ENCODE data around the gene CENPU. TPM values are rescaled to one million over a fixed set of nuclear protein-coding genes. Genes with fewer than 3 reads are reported as not detected.

Gene CENPU
- total and polyA plus RNA-seq, 10 of the 15 experiments (the other 5 are each of a cell fraction or from before 2014, with no cell fraction given) = 26.6 to 90.8 (median 53.8) TPM

DNA sequence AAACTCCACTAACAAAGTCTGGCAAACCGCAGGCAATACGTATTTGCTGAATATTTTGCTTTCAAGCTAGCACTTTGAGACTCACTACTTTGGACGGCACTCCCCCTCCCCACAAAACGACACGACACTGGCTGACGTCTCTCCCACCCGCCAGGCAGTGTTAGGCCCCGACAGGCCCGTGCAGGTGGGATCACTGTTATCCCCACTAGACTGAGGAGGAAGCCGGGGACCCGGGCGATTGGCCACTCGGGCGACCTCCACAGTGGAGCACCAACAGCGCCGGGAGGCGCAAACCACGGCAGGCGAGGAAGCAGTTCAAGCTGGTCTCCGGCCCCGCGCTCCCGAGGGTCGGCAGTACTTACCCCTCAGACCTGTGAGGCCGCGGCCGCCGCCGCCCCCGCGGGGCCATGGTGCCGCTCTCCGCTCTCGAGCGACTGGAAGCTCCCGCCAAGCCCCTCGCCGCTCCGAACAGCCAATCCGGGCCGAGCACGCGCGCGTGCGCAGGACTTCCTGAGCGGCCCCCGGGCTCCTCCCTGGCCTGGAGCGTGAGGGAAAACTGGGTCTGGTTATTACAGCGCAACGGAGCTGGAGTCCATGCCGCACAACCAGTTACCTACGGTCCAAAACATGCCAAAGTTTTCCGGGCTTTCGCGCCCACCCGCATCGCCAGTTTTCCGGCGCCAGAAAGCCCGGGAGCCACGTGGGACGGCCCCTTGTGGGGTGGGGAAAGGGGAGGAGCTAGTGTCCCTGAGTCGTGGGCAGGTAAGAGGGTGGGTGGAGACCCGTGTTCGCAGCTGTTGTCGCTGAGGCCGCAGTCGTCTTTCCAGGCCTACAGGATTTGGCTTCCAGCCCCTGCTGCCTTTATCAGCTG is at the start of gene CENPU (continued):
- TF ChIP-seq WRNIP1 (IDR thresholded peaks at IDR 0.05; ENCODE audit: borderline replicate concordance, low read depth, low read length) (no peak), EED (IDR thresholded peaks at IDR 0.05; ENCODE audit: low read depth) (peak; percentile 76), ZBED1 (IDR thresholded peaks at IDR 0.05; ENCODE audit: borderline replicate concordance) (0 out of 2 replicates have a peak, but pooled peaks have one; percentile 77), MXI1 (IDR thresholded peaks at IDR 0.05; ENCODE audit: low read depth, low read length) (peak; percentile 95), LARP7 (IDR thresholded peaks at IDR 0.05) (peak; percentile 95), REST (IDR thresholded peaks at IDR 0.05; ENCODE audit: low read depth, low read length) (no peak), MTA2 (IDR thresholded peaks at IDR 0.05; ENCODE audit: low read depth) (0 out of 2 replicates have a peak, but pooled peaks have one; percentile 28), HDAC6 (IDR thresholded peaks at IDR 0.05; ENCODE audit: unreplicated experiment) (no peak), PAX5 (IDR thresholded peaks at IDR 0.05; ENCODE audit: borderline replicate concordance, low read depth, low read length) (peak; percentile 67; the same call in 1 of the 2 replicates), ZSCAN29 (IDR thresholded peaks at IDR 0.05) (peak; percentile 99), PKNOX1 (IDR thresholded peaks at IDR 0.05) (peak; percentile 84), STAT3 (IDR thresholded peaks at IDR 0.05; ENCODE audit: low read depth, low read length) (peak; percentile 99), ASH2L (IDR thresholded peaks at IDR 0.05; ENCODE audit: borderline replicate concordance, low read depth) (0 out of 2 replicates have a peak, but pooled peaks have one; percentile 59), ZNF217 (IDR thresholded peaks at IDR 0.05) (no peak), CBX3 (IDR thresholded peaks at IDR 0.05; ENCODE audit: borderline replicate concordance, low read depth) (no peak), RAD51 (IDR thresholded peaks at IDR 0.05) (peak; percentile 86), TCF12 (IDR thresholded peaks at IDR 0.05; ENCODE audit: low read depth, low read length) (0 out of 2 replicates have a peak, but pooled peaks have one; percentile 30), ZBTB40 (IDR thresholded peaks at IDR 0.05; ENCODE audit: borderline replicate concordance) (peak; percentile 85), NFYA (IDR thresholded peaks at IDR 0.05; ENCODE audit: borderline replicate concordance, low read depth, low read length) (no peak), RAD21 (IDR thresholded peaks at IDR 0.05; ENCODE audit: insufficient read depth, low read depth, low read length) (0 out of 2 replicates have a peak, but pooled peaks have one; percentile 22), IRF4 (IDR thresholded peaks at IDR 0.05; ENCODE audit: low read depth, low read length) (peak; percentile 78; the same call in 1 of the 2 replicates), SMAD1 (IDR thresholded peaks at IDR 0.05; ENCODE audit: low read depth, partially characterized antibody) (no peak)
